ENCODE measurements around the gene HDGFL2.
A peak's percentile ranks its signal among the peaks of the same experiment; 100 is the strongest.

The HDGFL2 gene

DNA sequence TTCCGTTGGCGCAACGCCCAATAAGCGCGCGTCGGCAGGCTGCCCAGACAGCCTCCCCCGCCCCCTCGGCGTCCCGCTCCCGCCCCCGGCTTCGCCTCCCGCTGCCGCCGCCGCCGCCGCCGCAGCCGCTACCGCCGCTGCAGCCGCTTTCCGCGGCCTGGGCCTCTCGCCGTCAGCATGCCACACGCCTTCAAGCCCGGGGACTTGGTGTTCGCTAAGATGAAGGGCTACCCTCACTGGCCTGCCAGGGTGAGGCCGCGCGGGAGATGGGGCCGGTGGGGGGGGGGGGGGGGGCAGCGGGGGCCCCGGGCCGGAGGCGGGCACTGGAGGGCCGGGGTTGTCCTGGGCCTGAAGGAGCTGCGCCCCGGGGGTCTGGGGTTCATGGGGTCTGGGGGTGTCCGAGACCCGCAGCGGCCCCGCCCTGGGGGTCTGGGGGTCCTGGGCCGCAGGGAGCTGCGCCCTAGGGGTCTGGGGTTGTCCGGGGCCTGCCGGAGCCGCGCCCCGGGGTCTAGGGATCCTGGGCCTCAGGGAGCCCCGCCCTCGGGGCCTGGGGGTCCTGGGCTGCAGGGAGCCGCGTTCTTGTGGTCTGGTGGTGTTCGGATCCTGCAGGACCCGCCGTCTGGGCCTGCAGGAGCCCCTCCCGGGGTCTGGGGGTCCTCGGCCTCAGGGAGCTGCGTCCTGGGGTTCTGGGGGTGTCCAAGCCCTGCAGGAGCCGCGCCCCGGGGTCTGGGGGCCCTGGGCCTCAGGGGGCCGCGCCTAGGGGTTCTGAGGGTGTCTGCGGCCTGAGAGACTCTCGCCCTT, at the start of gene HDGFL2:
HDGFL2 (plus strand) TSS at position 124 of the 801 bp plus-strand sequence; CDS start at position 178, 54 bp downstream.
- no peak for DNase-seq (ENCODE audit: low spot score)

DNA sequence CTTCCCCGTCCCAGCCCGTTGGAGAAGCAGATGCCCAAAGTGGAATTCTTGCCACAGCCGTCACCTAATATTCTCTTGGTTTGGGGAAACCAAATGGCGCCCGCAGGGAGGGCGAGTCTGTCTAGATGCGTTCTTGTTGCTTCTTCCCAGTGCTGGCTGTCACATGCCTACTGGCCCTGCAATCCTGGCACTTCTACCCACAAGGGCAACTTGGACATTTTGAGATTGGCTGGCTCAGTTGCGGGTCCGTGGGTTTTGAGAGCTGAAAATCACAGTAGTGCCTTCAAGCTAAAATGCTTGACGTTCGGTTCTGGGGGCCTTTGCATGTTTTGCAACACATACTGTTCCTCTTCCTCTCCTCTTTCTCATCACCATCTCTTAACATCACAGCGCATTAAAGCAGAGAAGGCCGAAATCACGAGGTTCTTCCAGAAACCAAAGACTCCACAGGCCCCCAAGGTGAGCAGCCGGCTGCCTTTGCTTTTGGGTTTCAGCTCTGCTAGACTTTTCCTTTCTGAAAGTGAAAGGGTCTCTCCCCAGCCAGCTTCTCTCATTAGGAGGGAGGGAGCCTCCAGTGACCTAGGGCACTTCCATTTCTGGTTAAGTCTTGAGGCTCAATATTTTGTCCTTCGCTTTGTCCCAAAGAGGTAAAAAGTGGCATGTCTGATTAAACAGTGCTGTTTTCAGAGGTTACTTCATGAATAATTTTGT, 48.5 kb upstream of the HDGFL2 start:
- no peak for DNase-seq (ENCODE audit: low spot score)

DNA sequence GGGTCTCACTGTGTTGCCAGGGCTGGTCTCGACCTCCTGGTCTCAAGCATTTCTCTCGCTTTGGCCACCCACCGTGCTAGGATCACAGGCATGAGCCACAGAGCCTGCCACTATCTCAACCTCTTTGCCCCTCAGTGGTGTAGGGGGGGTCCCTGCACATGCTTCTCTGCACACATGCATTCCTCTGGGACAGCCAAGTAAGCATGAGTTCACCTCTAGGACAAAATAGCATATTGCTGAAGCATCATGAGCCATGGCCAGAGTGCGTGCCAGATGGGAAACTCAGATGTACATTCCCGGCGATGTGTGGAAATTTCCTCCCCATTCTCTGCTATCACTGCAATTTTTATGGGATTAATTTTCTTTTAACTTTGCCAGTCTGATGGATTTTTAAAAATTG, 46.6 kb upstream of the HDGFL2 start:
- no peak for DNase-seq (ENCODE audit: low spot score)

DNA sequence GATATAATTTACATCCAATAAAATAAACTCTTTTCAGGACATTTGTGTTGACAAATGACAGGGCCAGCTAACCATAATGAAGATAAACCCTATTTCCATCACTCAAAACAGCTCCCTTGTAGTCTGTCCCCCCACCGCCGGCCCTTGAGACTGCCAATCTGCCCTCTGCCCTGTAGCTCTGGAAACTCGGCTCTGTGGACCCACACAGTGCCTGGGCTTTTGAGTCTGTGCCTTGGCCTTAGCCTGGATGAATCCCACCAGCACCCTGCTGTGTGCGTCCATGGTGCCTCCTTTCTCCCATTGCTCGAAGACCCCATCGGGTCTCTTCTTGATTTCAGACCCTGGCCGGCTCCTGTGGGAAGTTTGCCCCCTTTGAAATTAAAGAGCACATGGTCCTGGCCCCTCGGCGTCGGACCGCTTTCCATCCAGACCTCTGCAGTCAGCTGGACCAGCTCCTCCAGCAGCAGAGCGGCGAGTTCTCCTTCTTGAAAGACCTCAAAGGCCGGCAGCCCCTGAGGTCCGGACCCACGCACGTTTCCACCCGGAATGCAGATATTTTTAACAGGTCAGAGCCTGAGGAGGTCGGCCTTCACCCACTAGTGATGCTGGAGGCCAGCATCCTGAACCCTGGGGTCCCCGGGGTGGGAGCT, 43.6 kb upstream of the HDGFL2 start:
- no peak for DNase-seq (ENCODE audit: low spot score)

DNA sequence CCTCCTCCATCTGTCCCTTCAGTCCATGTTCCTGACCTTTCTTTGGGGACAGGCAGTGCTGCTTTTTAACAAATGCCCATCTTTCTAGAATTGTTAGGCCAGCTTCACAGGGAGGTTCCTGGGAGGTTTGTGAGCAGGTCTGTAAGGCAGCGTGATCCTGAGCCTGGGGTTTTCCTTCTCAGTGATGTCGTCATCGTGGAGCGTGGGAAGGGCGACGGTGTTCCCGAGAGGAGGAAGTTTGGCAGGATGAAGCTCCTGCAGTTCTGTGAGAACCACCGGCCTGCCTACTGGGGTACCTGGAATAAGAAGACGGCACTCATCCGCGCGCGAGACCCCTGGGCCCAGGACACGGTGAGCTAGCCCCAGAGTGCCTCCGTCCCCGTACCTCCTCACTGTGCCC, 42.8 kb upstream of the HDGFL2 start:
- DNase-seq (ENCODE audit: low spot score) = no peak

DNA sequence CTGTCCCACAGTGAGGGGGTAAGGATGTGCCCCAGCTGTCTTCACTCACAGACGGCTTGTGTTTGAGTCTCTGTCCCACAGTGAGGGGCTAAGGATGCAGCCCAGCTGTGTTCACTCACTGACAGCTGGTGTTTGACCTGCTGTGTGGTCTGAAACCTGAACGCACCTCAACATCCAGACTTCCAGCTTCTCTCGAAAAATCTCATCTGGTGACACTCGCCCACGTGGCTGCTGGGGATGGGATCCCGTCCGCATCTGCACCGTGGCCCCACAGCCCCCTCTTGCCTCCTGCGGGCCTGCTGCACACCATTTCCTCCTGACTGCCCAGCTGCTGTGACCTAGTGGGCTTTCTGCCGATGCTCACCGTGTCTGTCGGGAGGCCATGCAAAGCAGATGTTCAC, 42.3 kb upstream of the HDGFL2 start:
- DNase-seq (ENCODE audit: low spot score) = no peak

DNA sequence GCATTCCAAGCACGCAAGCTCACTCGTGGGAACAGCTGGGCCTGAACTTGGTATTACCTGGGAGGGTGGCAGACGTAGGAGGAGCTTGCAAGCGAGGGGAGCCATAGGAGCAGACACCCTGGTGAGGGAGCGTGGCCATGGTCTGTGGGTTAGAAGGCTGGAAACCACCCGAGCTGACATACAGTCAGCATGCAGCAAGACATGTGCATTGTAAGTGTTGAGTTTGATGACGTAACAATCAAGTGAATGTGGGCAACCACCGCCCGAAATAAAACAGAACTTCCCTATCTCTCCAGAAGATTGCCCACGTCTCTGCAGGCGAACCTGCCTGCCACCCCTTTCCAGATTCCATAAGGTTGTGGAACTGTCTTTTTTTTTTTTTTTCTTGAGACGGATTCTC, 41.3 kb upstream of the HDGFL2 start:
- DNase-seq (ENCODE audit: low spot score) = peak; percentile 82

DNA sequence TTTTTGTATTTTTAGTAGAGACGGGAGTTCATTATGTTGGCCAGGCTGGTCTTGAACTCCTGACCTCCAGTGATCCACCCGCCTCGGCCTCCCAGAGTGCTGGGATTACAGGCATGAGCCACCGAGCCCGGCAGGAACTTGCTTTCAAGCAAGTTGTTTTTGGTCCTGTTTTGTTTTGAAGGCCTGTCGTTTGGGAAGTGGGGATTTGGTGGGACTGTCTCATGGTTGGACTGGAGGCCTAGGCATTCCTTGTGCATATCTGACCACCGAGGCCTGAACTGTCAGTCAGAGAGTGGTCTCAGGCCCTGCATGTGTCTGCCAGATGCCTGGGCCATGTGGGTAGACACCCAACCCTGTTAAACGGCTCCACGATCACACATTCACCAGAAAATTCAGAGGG, 40.8 kb upstream of the HDGFL2 start:
- no peak for DNase-seq (ENCODE audit: low spot score)

DNA sequence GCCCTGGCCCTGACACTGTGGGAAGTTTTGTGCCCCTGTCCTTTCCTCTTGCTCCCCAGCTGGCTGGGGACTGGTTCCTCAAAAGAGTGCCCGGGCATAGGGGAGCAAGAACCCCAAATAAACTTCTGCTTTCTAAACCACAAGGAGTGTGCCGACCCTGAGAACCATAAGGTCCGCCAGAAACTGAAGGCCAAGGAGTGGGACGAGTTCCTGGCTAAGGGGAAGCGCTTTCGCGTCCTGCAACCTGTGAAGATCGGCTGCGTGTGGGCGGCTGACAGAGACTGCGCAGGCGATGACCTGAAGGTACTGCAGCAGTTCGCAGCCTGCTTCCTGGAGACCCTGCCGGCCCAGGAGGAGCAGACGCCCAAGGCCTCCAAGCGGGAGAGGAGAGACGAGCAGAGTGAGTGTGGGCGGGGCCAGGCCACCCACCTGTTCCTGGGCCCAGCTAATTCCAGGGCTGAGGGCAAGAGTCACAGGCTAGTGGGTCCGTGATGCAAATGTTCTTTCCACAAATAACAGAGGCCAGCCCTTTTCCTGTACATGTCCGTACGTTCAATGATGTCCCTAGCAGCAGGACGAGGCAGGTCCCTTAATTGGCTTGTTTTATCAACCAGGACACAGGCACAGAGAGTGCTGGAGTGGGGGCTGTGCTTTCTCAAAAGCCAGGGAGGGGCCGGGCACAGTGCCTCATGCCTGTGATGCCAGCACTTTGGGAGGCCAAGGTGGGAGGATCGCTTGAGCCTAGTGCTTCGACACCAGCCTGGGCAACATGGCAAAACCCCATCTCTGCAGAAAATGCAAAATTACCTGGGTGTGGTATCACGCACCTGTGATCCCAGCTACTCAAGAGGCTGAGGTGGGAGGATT, 40.1 kb upstream of the HDGFL2 start:
- DNase-seq (ENCODE audit: low spot score) = peak; percentile 57

DNA sequence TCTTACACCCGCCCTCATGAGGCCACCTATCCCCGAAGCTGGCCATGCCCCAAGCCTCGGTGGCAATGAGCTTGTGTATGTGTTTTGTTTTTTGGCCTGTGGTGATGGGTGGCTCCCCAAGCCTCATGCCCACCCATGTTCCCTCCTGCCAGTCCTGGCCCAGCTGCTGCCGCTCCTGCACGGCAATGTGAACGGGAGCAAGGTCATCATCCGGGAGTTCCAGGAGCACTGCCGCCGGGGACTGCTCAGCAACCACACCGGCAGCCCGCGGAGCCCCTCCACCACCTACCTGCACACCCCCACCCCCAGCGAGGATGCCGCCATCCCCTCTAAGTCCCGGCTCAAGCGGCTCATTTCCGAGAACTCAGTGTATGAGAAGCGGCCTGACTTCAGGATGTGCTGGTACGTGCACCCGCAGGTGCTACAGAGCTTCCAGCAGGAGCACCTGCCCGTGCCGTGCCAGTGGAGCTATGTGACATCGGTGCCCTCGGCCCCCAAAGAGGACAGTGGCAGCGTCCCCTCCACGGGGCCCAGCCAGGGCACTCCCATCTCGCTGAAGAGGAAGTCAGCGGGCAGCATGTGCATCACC, 39.1 kb upstream of the HDGFL2 start:
- DNase-seq (ENCODE audit: low spot score) = no peak

DNA sequence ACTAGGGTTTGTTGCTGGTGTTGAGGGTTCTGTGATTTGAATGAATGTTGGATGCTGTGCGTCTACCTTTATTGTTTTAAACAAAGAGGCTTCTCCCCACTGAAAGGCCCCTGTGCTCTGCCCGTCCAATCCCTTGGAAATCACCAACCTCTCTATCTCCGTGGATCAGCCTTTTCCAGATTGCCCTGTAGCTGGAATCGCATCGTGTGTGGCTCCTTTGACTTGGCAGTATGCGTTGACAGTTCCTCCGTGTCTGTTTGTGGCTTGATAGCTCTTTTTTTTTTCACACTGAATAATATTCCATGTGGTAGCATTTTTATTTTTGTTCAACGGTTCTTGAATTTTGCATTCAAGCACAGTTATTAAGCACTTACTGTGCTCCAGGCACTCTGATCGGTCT, 37.7 kb upstream of the HDGFL2 start:
- no peak for DNase-seq (ENCODE audit: low spot score)

DNA sequence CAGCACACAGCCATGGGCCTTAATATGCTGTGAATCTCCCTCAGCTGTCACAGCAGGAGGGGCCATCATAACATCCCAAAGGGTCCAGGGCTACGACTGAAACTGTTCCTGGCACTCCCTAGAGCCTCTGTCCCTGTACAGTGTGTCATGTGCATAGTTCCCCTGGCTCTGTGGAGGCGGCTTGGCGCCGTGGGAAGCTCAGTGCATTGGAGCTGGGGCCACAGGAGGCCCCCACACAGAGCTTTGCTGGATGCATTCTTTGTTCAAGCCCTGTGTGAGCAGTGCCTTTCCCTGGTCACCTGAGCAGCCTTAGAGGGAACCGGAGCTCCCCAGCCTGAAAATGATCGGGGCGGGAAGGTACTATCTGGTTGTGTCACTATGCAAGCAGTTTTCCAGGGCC, 35.9 kb upstream of the HDGFL2 start:
- DNase-seq (ENCODE audit: low spot score) = no peak

DNA sequence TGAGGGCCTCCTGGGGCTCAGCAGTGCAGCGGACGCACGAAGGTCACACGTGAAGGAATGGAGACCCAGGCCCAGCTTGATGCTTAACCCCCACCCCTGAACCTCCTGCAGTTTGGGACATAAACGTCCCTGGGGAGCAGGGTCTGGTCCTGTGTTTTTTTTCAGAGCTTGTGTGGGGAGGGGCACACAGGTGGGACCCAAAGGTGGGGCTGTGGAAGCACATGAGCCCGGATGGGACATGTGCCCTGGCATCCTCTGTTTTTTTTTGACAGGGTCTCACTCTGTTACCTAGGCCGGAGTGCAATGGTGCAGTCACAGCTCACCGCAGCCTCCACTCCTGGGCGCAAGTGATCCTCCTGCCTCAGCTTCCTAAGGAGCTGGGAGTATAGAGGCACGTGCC, 35.0 kb upstream of the HDGFL2 start:
- DNase-seq (ENCODE audit: low spot score) = no peak

DNA sequence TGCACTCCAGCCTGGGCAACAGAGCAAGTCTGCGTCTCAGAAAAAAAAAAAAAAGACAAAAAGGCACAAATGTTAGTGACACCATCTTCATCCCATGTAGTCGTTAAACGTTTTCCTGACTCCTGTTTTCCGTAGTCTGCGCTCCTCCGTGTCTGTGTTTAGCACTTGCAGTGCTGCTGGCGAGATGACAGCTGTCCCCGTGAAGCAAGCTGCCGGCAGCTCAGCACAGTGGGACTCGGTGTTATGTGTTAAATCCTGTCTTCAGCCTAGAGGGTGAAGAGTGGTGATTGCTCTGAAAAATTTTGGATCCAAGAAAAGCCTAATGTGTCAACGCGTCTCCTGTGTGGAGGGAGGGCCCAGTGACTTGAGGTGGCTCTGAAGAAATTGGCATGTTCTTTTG, 32.9 kb upstream of the HDGFL2 start:
- peak; percentile 64 for DNase-seq (ENCODE audit: low spot score)

DNA sequence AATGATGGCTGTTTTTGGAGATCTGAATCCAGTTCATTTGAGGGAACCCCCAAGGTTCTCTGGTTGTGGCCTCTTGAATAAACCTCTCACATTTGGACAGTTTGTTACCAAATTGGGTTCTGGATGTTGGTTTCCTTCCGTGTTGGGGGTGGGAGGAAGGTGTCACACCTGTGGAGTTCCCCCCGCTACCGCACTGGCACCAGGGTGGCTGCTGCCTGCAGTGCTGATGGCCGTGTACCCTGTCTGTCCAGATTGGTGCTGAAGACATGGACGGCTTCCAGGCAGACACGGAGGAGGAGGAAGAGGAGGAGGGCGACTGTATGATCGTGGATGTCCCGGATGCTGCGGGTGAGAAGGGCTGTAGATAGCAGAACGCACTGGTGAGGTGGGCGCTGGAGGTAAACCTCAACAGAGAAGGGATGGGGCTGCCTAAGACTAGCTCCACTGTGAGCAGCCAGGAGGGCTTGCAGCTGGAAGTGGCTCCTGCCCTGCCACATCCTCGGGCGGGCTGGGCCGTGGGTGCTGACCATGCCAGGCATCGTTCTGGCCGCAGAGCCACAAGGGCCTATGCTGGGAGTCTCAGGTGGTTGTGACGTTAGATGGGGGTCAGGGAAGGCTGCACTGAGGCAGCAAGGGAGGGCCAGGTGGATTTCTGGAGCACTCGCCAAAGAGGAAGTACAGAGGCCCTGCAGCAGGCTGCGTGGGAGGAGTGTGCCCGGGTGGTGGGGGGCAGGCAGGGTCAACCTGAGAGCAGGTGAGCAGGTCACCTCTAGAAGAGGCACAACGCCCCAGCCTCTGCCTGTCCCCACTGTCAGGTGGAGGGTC, 29.9 kb upstream of the HDGFL2 start:
- DNase-seq (ENCODE audit: low spot score) = no peak

DNA sequence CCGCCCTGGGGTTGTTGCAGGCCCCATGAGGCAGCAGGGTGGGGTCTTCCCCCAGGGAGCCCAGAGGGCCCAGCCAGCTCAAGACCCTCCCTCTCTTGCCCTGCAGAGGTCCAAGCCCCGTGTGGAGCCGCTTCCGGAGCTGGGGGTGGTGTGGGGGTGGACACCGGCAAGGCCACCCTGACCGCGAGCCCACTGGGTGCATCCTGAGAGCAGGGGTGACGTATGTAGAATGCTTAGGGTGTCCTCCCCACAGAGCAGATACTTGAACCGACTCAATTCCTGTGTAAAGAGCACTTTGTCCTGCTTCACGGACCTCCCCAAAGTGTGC, 29.3 kb upstream of the HDGFL2 start:
- no peak for DNase-seq (ENCODE audit: low spot score)

DNA sequence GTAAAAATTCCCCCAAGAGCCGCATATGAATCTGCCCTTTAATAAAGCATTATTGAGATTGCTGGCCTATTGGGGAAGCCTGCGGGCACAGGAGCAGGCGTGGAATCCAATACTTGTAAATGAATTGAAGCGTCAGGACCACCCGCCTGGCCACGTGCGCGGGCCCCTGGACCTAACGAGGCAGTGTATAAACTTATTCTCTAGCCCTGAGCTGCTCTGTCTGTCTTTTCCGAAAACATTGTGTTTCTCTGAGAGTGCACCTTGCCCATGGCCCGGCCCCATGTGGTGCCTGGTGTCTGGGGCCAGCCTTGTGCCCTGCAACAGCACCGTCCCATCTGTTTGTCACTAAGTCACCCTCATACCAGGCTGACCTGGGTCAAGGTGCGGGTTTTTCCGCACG, 28.9 kb upstream of the HDGFL2 start:
- DNase-seq (ENCODE audit: low spot score) = no peak

DNA sequence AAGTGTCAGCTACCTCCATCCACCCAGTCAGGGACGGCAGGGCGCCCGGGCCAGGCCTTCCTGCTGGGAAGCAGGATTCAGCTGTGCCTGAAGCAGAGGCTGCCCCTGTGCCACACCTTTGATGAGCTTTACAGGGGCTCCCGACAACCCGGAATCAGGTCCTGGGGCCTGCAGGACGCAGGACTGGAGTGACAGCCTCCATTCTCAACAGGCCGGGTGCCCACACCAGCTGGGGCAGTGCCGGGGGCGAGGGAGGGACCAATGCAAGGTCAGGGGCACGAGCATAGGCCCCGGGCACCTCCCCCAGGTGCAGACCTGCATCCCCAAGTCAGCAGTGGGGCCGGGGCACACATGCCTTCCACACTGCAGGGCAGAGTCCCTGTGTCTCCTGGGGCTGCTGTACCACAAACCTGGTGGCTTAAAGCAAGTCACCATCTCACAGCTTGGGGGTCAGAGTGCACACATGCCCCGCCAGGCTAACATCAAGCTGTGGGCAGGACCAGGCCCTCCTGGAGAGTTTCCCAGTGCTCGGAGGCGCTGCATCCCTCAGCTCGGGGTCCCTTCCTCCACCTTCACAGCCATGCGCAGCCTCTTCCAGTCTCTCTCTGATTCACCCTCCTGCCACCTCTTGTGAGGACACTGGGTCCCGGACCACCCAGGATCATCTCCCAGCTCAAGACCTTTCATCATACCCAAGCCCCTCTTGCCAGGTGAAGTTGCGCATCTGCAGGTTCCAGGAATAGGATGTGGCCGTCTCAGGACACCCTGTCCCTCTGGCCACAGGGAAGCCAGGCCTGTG, 27.9 kb upstream of the HDGFL2 start:
- no peak for DNase-seq (ENCODE audit: low spot score)

DNA sequence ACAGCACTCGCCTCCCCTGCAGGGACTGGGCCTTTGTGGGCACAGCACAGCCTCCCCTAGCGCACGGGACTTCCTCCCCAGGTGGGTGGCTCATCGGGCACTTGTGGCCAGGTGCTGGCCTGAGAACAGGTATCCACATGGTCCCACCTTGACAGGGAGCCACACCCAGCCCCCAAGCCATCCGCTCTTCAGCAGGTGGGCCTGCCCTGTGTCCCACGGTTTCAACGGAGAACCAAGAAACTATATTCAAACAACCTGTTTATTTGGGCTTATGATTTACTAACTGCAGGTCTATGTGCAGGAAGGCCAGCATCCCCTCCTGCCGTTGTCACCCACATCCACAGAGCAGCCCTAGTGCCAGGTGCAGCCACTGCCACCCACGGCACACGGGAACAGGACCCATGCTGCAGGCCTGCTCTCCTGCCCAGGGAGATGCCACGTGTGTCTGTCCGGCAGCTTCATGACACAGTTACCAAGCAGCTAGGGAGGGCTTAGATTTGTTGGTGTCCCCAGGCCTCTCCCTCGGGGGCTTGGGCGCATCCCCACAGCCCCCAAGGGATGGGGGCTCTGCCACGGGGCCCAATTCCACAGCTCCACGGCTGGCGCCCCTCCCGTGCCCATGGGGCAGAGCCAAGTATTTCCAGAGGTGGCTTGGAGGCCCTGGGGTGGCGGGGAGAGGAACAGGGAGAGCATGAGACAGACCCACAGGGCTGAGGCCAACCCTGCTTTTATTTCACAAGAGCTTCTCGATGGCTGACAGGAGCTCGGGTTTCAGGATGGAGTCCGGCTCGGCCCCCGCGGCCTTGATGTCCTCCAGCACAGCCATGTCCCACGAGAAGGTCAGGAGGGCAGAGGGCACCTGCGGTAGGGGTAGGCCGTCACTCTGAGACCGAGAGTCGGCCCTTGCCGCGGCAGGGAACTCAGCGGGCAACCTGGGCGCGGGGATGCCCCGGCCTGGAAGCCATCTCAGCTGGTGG, 27.0 kb upstream of the HDGFL2 start:
- DNase-seq (ENCODE audit: low spot score) = no peak

Data from Ammon's horn (tissue), 1 donor.